Activated gamma-delta T cell (primary cell): ENCODE results near the gene LCN2.
A peak's percentile ranks its signal among the peaks of the same experiment; 100 is the strongest.

Experiments used
- DNase-seq: peaks from one replicate; lab custom pipeline; 2025; lab: John Stamatoyannopoulos, UW

Gene LCN2

GRCh38 chr9:128150594-128151308 is 1.5 kb downstream of the LCN2 start:
- DNase-seq = no peak

- DNase-seq = no peak
These were observed 2.3 kb downstream of the LCN2 start for GRCh38 chr9:128151309-128152132.

- DNase-seq = no peak
These were observed 3.1 kb downstream of the LCN2 start for GRCh38 chr9:128152133-128153059.

- no peak for DNase-seq
These were observed 4.0 kb downstream of the LCN2 start for GRCh38 chr9:128153060-128153946.

GRCh38 chr9:128153947-128154695 is 4.9 kb downstream of the LCN2 start:
- DNase-seq = no peak

- DNase-seq = no peak
These were observed 6.7 kb downstream of the LCN2 start for GRCh38 chr9:128155736-128156500.

GRCh38 chr9:128159522-128159783 is 10.2 kb downstream of the LCN2 start:
- DNase-seq = no peak

- peak; percentile 82 for DNase-seq
These were observed 10.7 kb downstream of the LCN2 start, which contains the start of gene BBLN for GRCh38 chr9:128159784-128160602. BBLN (plus strand) TSS chr9:128160265; CDS start chr9:128160408, 143 bp downstream.

GRCh38 chr9:128160603-128160987 is 11.3 kb downstream of the LCN2 start:
- no peak for DNase-seq

GRCh38 chr9:128161215-128161902 is 12.1 kb downstream of the LCN2 start:
- DNase-seq = no peak

GRCh38 chr9:128162215-128163026 is 13.2 kb downstream of the LCN2 start:
- no peak for DNase-seq

- no peak for DNase-seq
These were observed 13.8 kb downstream of the LCN2 start for GRCh38 chr9:128163027-128163515.

- no peak for DNase-seq
These were observed 14.5 kb downstream of the LCN2 start for GRCh38 chr9:128163523-128164306.

GRCh38 chr9:128164307-128164885 is 15.1 kb downstream of the LCN2 start:
- no peak for DNase-seq

GRCh38 chr9:128166169-128166568 is 16.9 kb downstream of the LCN2 start:
- no peak for DNase-seq

GRCh38 chr9:128167209-128167608 is 18.0 kb downstream of the LCN2 start:
- DNase-seq = no peak
